ENCODE measurements around the gene SLC43A3.
"Not testable (repeated sequence)": the region's sequence is repeated elsewhere in the genome, so short reads cannot be mapped to it uniquely, and the experiment has no call there.

Gene SLC43A3

GRCh38 chr11:57376095-57377090 lies 50.5 kb downstream of the SLC43A3 start:
- DNase-seq, result no peak

GRCh38 chr11:57375490-57375889 lies 51.4 kb downstream of the SLC43A3 start:
- no peak for DNase-seq

GRCh38 chr11:57374966-57375365 lies 52.0 kb downstream of the SLC43A3 start:
- DNase-seq, result no peak

GRCh38 chr11:57373146-57373545 lies 53.8 kb downstream of the SLC43A3 start:
- DNase-seq, result no peak

GRCh38 chr11:57370941-57371340 lies 56.0 kb downstream of the SLC43A3 start:
- DNase-seq, result no peak

GRCh38 chr11:57370251-57370650 lies 56.7 kb downstream of the SLC43A3 start:
- DNase-seq, result no peak

GRCh38 chr11:57368845-57369232 lies 58.1 kb downstream of the SLC43A3 start:
- no peak for DNase-seq

GRCh38 chr11:57368106-57368844 lies 58.6 kb downstream of the SLC43A3 start:
- no peak for DNase-seq

GRCh38 chr11:57364851-57365660 lies 61.9 kb downstream of the SLC43A3 start:
- no peak for DNase-seq

- DNase-seq, result no peak
Measured at GRCh38 chr11:57363131-57364080, 63.5 kb downstream of the SLC43A3 start.

GRCh38 chr11:57361926-57362325 lies 65.0 kb downstream of the SLC43A3 start:
- no peak for DNase-seq

GRCh38 chr11:57361420-57361819 lies 65.5 kb downstream of the SLC43A3 start:
- DNase-seq, result not testable (repeated sequence)

- DNase-seq, result no peak
Measured at GRCh38 chr11:57360991-57361390, 65.9 kb downstream of the SLC43A3 start.

GRCh38 chr11:57359896-57360690 lies 66.8 kb downstream of the SLC43A3 start:
- no peak for DNase-seq

GRCh38 chr11:57359396-57359795 lies 67.5 kb downstream of the SLC43A3 start:
- DNase-seq, result no peak

- no peak for DNase-seq
Measured at GRCh38 chr11:57358991-57359390, 67.9 kb downstream of the SLC43A3 start.

- no peak for DNase-seq
Measured at GRCh38 chr11:57358543-57358961, 68.4 kb downstream of the SLC43A3 start.

- no peak for DNase-seq
Measured at GRCh38 chr11:57357856-57358255, 69.1 kb downstream of the SLC43A3 start.

GRCh38 chr11:57357310-57357709 lies 69.6 kb downstream of the SLC43A3 start:
- no peak for DNase-seq
